Measurements from ENCODE around the gene WNK3. TPM values are rescaled to one million over a fixed set of nuclear protein-coding genes. Genes with fewer than 3 reads are reported as not detected.

Gene WNK3
- polyA plus RNA-seq, 3 donors, result not detected

DNA sequence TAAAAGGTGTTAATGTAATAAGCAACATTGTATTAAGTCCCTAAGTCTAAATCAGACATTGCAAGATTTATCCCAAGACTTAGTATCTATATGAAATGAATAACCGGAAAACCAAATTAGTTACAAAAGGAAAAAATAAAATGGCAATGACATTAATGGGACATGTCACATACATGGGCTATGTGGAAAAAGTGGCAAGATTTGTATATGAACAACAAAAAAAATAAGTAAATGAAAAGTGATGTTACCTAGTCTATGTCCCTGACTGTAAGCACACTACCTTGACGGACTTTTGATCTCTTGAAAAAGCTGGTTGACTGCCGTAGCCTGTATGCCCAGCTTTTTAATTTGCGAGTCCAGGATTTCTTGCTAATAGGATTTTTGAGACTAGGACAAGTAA is 119.3 kb downstream of the WNK3 start:
- DNase-seq, result no peak
- Histone ChIP-seq H3K4me1 (ENCODE audit: control insufficient read depth in 1 of 2, insufficient read depth in 2 of 2, low read length in 2 of 2) (no peaks in the 10 kb centered on the region), H3K4me2 (replicated peaks; ENCODE audit: extremely low read depth, low read length, poor library complexity, severe bottlenecking) (no peak overlapping the region), H4K20me1 (ENCODE audit: insufficient read depth, low read length) (no peaks in the 10 kb centered on the region), H3K9me3 (replicated peaks in 1 of 2; ENCODE audit: control insufficient read depth in 1 of 2, insufficient read depth in 1 of 2, low read length in 2 of 2) (no peaks in the 10 kb centered on the region), H3K36me3 (replicated peaks in 1 of 2; ENCODE audit: control insufficient read depth in 1 of 2, insufficient read depth in 2 of 2, low read length in 2 of 2) (no peaks in the 10 kb centered on the region), H2AFZ (ENCODE audit: insufficient read depth, low read depth, low read length, poor library complexity, severe bottlenecking) (no peak overlapping the region), H3K9ac (ENCODE audit: insufficient read depth, low read length, poor library complexity, severe bottlenecking) (no peak overlapping the region), H3K79me2 (ENCODE audit: insufficient read depth, low read length) (no peaks in the 10 kb centered on the region), H3K4me3 (replicated peaks in 1 of 3; ENCODE audit: low read depth in 2 of 3, low read length in 3 of 3) (no peak overlapping the region), H3K27me3 (ENCODE audit: control insufficient read depth in 2 of 2, insufficient read depth in 2 of 2, low read length in 2 of 2) (no peaks in the 10 kb centered on the region), H3K27ac (ENCODE audit: low read depth in 1 of 2, low read length in 2 of 2) (no peak overlapping the region)
- no CpG with 5 or more reads among the region's 4 CpGs for WGBS (ENCODE audit: insufficient coverage)
- Mint-ChIP-seq H3K4me1 (no peaks in the 10 kb centered on the region), H3K9me3 (peaks cover 0 to 3% (median 0%) of the 10 kb centered on the region in 7 donors), H3K4me3 (no peak overlapping the region), H3K36me3 (no peaks in the 10 kb centered on the region), H3K27ac (no peak overlapping the region), H3K27me3 (ENCODE audit: low read depth in 3 of 3) (peaks cover 0 to 1% (median 1%) of the 10 kb centered on the region in 3 donors)
- intact Hi-C loops (cut with micrococcal nuclease), result no loop called here
- TF ChIP-seq, protein P1, sequence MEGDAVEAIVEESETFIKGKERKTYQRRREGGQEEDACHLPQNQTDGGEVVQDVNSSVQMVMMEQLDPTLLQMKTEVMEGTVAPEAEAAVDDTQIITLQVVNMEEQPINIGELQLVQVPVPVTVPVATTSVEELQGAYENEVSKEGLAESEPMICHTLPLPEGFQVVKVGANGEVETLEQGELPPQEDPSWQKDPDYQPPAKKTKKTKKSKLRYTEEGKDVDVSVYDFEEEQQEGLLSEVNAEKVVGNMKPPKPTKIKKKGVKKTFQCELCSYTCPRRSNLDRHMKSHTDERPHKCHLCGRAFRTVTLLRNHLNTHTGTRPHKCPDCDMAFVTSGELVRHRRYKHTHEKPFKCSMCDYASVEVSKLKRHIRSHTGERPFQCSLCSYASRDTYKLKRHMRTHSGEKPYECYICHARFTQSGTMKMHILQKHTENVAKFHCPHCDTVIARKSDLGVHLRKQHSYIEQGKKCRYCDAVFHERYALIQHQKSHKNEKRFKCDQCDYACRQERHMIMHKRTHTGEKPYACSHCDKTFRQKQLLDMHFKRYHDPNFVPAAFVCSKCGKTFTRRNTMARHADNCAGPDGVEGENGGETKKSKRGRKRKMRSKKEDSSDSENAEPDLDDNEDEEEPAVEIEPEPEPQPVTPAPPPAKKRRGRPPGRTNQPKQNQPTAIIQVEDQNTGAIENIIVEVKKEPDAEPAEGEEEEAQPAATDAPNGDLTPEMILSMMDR (IDR thresholded peaks at IDR 0.05), result no peak

DNA sequence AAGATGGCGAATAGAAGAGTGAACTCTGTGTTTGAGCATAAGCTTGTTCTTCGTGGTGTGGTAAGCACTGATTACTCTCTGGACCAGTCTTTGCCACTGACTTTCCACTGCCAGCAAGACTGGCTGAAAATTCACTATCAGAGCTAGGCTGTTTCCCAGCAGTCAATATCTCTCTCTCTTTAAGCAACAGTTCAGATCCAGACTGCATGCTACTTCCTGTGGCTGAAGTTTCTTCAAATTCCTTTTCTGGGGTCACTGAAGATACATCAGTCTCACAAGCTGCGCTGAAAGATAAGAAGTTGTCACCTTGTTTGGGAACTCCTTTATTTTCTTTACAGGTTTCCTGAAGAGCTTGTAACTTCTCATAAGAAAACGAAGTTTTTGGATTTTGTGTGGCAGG is 120.8 kb downstream of the WNK3 start:
- Histone ChIP-seq H3K4me1 (ENCODE audit: control insufficient read depth in 1 of 2, insufficient read depth in 2 of 2, low read length in 2 of 2) (no peaks in the 10 kb centered on the region), H3K79me2 (ENCODE audit: insufficient read depth, low read length) (no peaks in the 10 kb centered on the region), H4K20me1 (ENCODE audit: insufficient read depth, low read length) (no peaks in the 10 kb centered on the region), H3K4me2 (replicated peaks; ENCODE audit: extremely low read depth, low read length, poor library complexity, severe bottlenecking) (no peak overlapping the region), H3K4me3 (replicated peaks in 1 of 3; ENCODE audit: low read depth in 2 of 3, low read length in 3 of 3) (no peak overlapping the region), H3K9me3 (replicated peaks in 1 of 2; ENCODE audit: control insufficient read depth in 1 of 2, insufficient read depth in 1 of 2, low read length in 2 of 2) (no peaks in the 10 kb centered on the region), H3K27ac (ENCODE audit: low read depth in 1 of 2, low read length in 2 of 2) (no peak overlapping the region), H3K27me3 (ENCODE audit: control insufficient read depth in 2 of 2, insufficient read depth in 2 of 2, low read length in 2 of 2) (no peaks in the 10 kb centered on the region), H2AFZ (ENCODE audit: insufficient read depth, low read depth, low read length, poor library complexity, severe bottlenecking) (no peak overlapping the region), H3K36me3 (replicated peaks in 1 of 2; ENCODE audit: control insufficient read depth in 1 of 2, insufficient read depth in 2 of 2, low read length in 2 of 2) (no peaks in the 10 kb centered on the region), H3K9ac (ENCODE audit: insufficient read depth, low read length, poor library complexity, severe bottlenecking) (no peak overlapping the region)
- H3K27ac Mint-ChIP-seq, result no peak overlapping the region
- intact Hi-C loops (cut with micrococcal nuclease), result no loop called here
- no peaks in the 10 kb centered on the region for H3K4me1 Mint-ChIP-seq
- H3K9me3 Mint-ChIP-seq, result peaks cover 0 to 3% (median 0%) of the 10 kb centered on the region in 7 donors
- no CpG with 5 or more reads among the region's 4 CpGs for WGBS (ENCODE audit: insufficient coverage)
- peaks cover 0 to 1% (median 1%) of the 10 kb centered on the region in 3 donors for H3K27me3 Mint-ChIP-seq (ENCODE audit: low read depth in 3 of 3)
- no peaks in the 10 kb centered on the region for H3K36me3 Mint-ChIP-seq
- TF ChIP-seq, protein P1 (IDR thresholded peaks at IDR 0.05), result no peak
- H3K4me3 Mint-ChIP-seq, result no peak overlapping the region
- DNase-seq, result no peak

Data from CD14-positive monocyte (primary cell).